Neutrophil (primary cell): Measurements from ENCODE around the gene STON2.
"Not testable (repeated sequence)": the region's sequence is repeated elsewhere in the genome, so short reads cannot be mapped to it uniquely, and the experiment has no call there.

Experiments
- H3K27ac ChIP-seq: fragments of 200-600 bp; sonication (generic); 2 replicates; pipeline ENCODE4 v1.5.1; 2016; ENCODE audit warnings: mild to moderate bottlenecking, moderate library complexity
- H3K27me3 ChIP-seq: fragments of 200-600 bp; sonication (generic); 2 replicates; pipeline ENCODE4 v1.6.0; 2016; ENCODE audit warnings: mild to moderate bottlenecking
- H3K36me3 ChIP-seq: fragments of 200-600 bp; sonication (generic); 2 replicates; pipeline ENCODE4 v1.5.1; 2017
- H3K4me1 ChIP-seq, 2 experiments: fragments of 200-600 bp in 1 of 2; sonication (generic) in 1 of 2; 1 replicate in 1 of 2; 2 replicates in 1 of 2; pipeline versions ENCODE4 v1.5.1 to v1.6.1; 2013 to 2016; ENCODE audit warnings: low read depth in 1 of 2, low read length in 1 of 2, mild to moderate bottlenecking in 1 of 2, moderate library complexity in 1 of 2; ENCODE audit not compliant: control insufficient read depth in 1 of 2, insufficient read depth in 1 of 2
- H3K4me3 ChIP-seq, 2 experiments: fragments of 200-600 bp in 1 of 2; sonication (generic) in 1 of 2; 1 replicate in 1 of 2; 2 replicates in 1 of 2; pipeline ENCODE4 v1.5.1; 2013 to 2016; ENCODE audit warnings: low read depth in 1 of 2, low read length in 1 of 2, mild to moderate bottlenecking in 1 of 2, moderate library complexity in 1 of 2
- H3K9me3 ChIP-seq: fragments of 200-600 bp; sonication (generic); 2 replicates; pipeline ENCODE4 v1.5.1; 2016
- CTCF ChIP-seq: fragments of 200-600 bp; sonication (generic); IDR thresholded peaks from 2 replicates; pipeline ENCODE4 v1.5.1; 2016; ENCODE audit warnings: antibody characterized with exemption

Gene STON2

GRCh38 chr14:81243499-81243898 is 156.6 kb downstream of the STON2 start:
- Histone ChIP-seq H3K4me1 (no peaks in the 10 kb centered on the region), H3K27me3 (no peaks in the 10 kb centered on the region), H3K36me3 (no peaks in the 10 kb centered on the region), H3K4me3 (no peak overlapping the region), H3K27ac (no peak overlapping the region), H3K9me3 (no peaks in the 10 kb centered on the region)
- TF ChIP-seq CTCF, result no peak

- not testable (repeated sequence) for H3K4me3 ChIP-seq, H3K9me3 ChIP-seq, H3K27me3 ChIP-seq, H3K27ac ChIP-seq, H3K4me1 ChIP-seq, H3K36me3 ChIP-seq
Observed at GRCh38 chr14:81236849-81237248, 163.3 kb downstream of the STON2 start.

- H3K36me3 ChIP-seq, result no peaks in the 10 kb centered on the region
- H3K4me1 ChIP-seq, result no peaks in the 10 kb centered on the region
- no peaks in the 10 kb centered on the region for H3K9me3 ChIP-seq
- no peak overlapping the region for H3K27ac ChIP-seq
- no peak for TF ChIP-seq CTCF
- no peak overlapping the region for H3K4me3 ChIP-seq
- no peaks in the 10 kb centered on the region for H3K27me3 ChIP-seq
Observed at GRCh38 chr14:81236138-81236537, 164.0 kb downstream of the STON2 start.

GRCh38 chr14:81235096-81235495 is 165.0 kb downstream of the STON2 start:
- Histone ChIP-seq H3K9me3 (no peaks in the 10 kb centered on the region), H3K36me3 (no peaks in the 10 kb centered on the region), H3K4me1 (no peaks in the 10 kb centered on the region), H3K4me3 (no peak overlapping the region), H3K27me3 (no peaks in the 10 kb centered on the region), H3K27ac (no peak overlapping the region)
- TF ChIP-seq CTCF, result no peak

- H3K9me3 ChIP-seq, result no peaks in the 10 kb centered on the region
- H3K4me1 ChIP-seq, result no peaks in the 10 kb centered on the region
- no peaks in the 10 kb centered on the region for H3K36me3 ChIP-seq
- no peaks in the 10 kb centered on the region for H3K27me3 ChIP-seq
- no peak overlapping the region for H3K27ac ChIP-seq
- no peak overlapping the region for H3K4me3 ChIP-seq
- no peak for TF ChIP-seq CTCF
Observed at GRCh38 chr14:81234278-81234677, 165.8 kb downstream of the STON2 start.

- TF ChIP-seq CTCF, result no peak
- H3K27me3 ChIP-seq, result no peaks in the 10 kb centered on the region
- no peaks in the 10 kb centered on the region for H3K4me1 ChIP-seq
- no peak overlapping the region for H3K4me3 ChIP-seq
- H3K36me3 ChIP-seq, result no peaks in the 10 kb centered on the region
- H3K9me3 ChIP-seq, result no peaks in the 10 kb centered on the region
- H3K27ac ChIP-seq, result no peak overlapping the region
Observed at GRCh38 chr14:81233615-81234014, 166.5 kb downstream of the STON2 start.
